ENCODE measurements around the gene GJB3. TPM values are rescaled to one million over a fixed set of nuclear protein-coding genes. Genes with fewer than 3 reads are reported as not detected.

GJB3 gene
- total and polyA plus RNA-seq, 2 donors = 0.66 to 4.5 TPM

DNA sequence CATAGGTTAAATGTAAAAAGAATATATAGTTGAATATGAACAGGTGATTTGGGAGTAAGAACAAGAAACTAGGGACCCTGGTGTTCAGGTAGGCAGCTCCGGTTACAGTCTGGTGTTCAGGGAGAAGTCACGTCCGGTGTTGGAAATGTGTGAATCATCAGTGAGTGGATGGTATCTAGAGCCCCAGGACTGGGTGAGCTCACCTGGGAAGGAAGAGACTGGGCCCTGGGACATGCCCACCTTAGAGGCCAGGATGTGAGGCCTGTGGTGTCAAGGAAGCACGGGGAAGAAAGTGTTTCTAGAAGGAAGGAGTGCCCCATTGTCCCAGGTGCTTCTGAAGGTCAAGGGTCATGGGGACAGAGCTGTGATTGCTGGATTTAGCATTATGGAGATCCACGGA, 1.5 kb upstream of the GJB3 start:
- peaks cover 0 to 2% of the 10 kb centered on the region in 2 donors for H3K4me1 ChIP-seq (ENCODE audit: control insufficient read depth in 2 of 2, insufficient read depth in 2 of 2, low read length in 2 of 2)
- DNase-seq (ENCODE audit: low read depth in 6 of 9, low spot score in 9 of 9) = no peak
- no peak overlapping the region for H3K27ac ChIP-seq (ENCODE audit: low read depth in 1 of 2, low read length in 1 of 2)
- H3K9me3 ChIP-seq (ENCODE audit: control insufficient read depth in 2 of 2, insufficient read depth in 1 of 2, low read length in 1 of 2) = no peaks in the 10 kb centered on the region
- no peak overlapping the region for H3K4me3 ChIP-seq (ENCODE audit: low read length in 2 of 2)
- no peaks in the 10 kb centered on the region for H3K36me3 ChIP-seq (ENCODE audit: control insufficient read depth in 2 of 2, insufficient read depth in 2 of 2, low read length in 1 of 2)
- H3K27me3 ChIP-seq (ENCODE audit: control insufficient read depth in 2 of 2, insufficient read depth in 1 of 2, low read length in 1 of 2) = peaks cover 15 to 53% of the 10 kb centered on the region in 2 donors
- 92% methylated on average over 5 of the region's 5 CpGs for WGBS

- Histone ChIP-seq H3K27ac (ENCODE audit: low read depth in 1 of 2, low read length in 1 of 2) (no peak overlapping the region), H3K27me3 (ENCODE audit: control insufficient read depth in 2 of 2, insufficient read depth in 1 of 2, low read length in 1 of 2) (peaks cover 15 to 57% of the 10 kb centered on the region in 2 donors)
- no peak for DNase-seq (ENCODE audit: low read depth in 6 of 9, low spot score in 9 of 9)
Observed at GRCh38 chr1:34779962-34780361, 1.1 kb upstream of the GJB3 start.

DNA sequence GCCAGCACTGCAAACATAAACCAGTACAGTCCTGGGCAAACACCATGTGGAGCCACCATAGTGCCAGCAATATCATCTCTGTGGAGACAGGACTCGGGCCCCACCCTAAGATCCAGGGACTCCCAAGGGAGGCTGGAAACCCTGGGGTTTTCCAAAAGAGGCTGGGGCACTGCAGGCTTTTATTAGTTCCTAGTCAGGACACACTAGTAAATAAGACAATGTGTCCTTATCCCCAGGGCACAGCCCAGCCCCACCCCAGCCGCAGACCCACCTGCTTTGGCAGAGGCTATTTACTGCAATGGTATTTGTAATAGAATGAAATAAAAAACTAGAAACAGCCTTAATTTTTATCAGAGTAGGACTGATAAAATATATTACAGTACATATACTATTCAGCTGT, 486 bp upstream of the GJB3 start:
- H3K4me1 ChIP-seq (ENCODE audit: control insufficient read depth in 2 of 2, insufficient read depth in 2 of 2, low read length in 2 of 2) = peaks cover 0 to 2% of the 10 kb centered on the region in 2 donors
- 89% methylated on average over 2 of the region's 2 CpGs for WGBS
- DNase-seq (ENCODE audit: low read depth in 6 of 9, low spot score in 9 of 9) = no peak
- H3K27me3 ChIP-seq (ENCODE audit: control insufficient read depth in 2 of 2, insufficient read depth in 1 of 2, low read length in 1 of 2) = peaks cover 15 to 60% of the 10 kb centered on the region in 2 donors
- H3K27ac ChIP-seq (ENCODE audit: low read depth in 1 of 2, low read length in 1 of 2) = no peak overlapping the region
- no peak overlapping the region for H3K4me3 ChIP-seq (ENCODE audit: low read length in 2 of 2)
- no peaks in the 10 kb centered on the region for H3K9me3 ChIP-seq (ENCODE audit: control insufficient read depth in 2 of 2, insufficient read depth in 1 of 2, low read length in 1 of 2)
- H3K36me3 ChIP-seq (ENCODE audit: control insufficient read depth in 2 of 2, insufficient read depth in 2 of 2, low read length in 1 of 2) = no peaks in the 10 kb centered on the region

More at GRCh38 chr1:34779962-34780361, 1.1 kb upstream of the GJB3 start:
- peaks cover 0 to 2% of the 10 kb centered on the region in 2 donors for H3K4me1 ChIP-seq (ENCODE audit: control insufficient read depth in 2 of 2, insufficient read depth in 2 of 2, low read length in 2 of 2)
- no peaks in the 10 kb centered on the region for H3K9me3 ChIP-seq (ENCODE audit: control insufficient read depth in 2 of 2, insufficient read depth in 1 of 2, low read length in 1 of 2)
- 95% methylated on average over 5 of the region's 5 CpGs for WGBS
- no peaks in the 10 kb centered on the region for H3K36me3 ChIP-seq (ENCODE audit: control insufficient read depth in 2 of 2, insufficient read depth in 2 of 2, low read length in 1 of 2)
- H3K4me3 ChIP-seq (ENCODE audit: low read length in 2 of 2) = no peak overlapping the region

GRCh38 chr1:34781844-34782391, 904 bp downstream of the GJB3 start:
- 15% methylated on average over 18 of the region's 18 CpGs for WGBS
- H3K4me3 ChIP-seq (ENCODE audit: low read length in 2 of 2) = no peak overlapping the region
- H3K27me3 ChIP-seq (ENCODE audit: control insufficient read depth in 2 of 2, insufficient read depth in 1 of 2, low read length in 1 of 2) = peaks cover 15 to 61% of the 10 kb centered on the region in 2 donors
- no peaks in the 10 kb centered on the region for H3K36me3 ChIP-seq (ENCODE audit: control insufficient read depth in 2 of 2, insufficient read depth in 2 of 2, low read length in 1 of 2)
- no peak for DNase-seq (ENCODE audit: low read depth in 6 of 9, low spot score in 9 of 9)
- peaks cover 0 to 2% of the 10 kb centered on the region in 2 donors for H3K4me1 ChIP-seq (ENCODE audit: control insufficient read depth in 2 of 2, insufficient read depth in 2 of 2, low read length in 2 of 2)
- H3K27ac ChIP-seq (ENCODE audit: low read depth in 1 of 2, low read length in 1 of 2) = no peak overlapping the region
- no peaks in the 10 kb centered on the region for H3K9me3 ChIP-seq (ENCODE audit: control insufficient read depth in 2 of 2, insufficient read depth in 1 of 2, low read length in 1 of 2)

- WGBS = 95% methylated on average over 28 of the region's 28 CpGs
- H3K4me1 ChIP-seq (ENCODE audit: control insufficient read depth in 2 of 2, insufficient read depth in 2 of 2, low read length in 2 of 2) = no peaks in the 10 kb centered on the region
- no peaks in the 10 kb centered on the region for H3K36me3 ChIP-seq (ENCODE audit: control insufficient read depth in 2 of 2, insufficient read depth in 2 of 2, low read length in 1 of 2)
- DNase-seq (ENCODE audit: low read depth in 6 of 9, low spot score in 9 of 9) = no peak
- H3K27me3 ChIP-seq (ENCODE audit: control insufficient read depth in 2 of 2, insufficient read depth in 1 of 2, low read length in 1 of 2) = peaks cover 12 to 53% of the 10 kb centered on the region in 2 donors
- no peak overlapping the region for H3K27ac ChIP-seq (ENCODE audit: low read depth in 1 of 2, low read length in 1 of 2)
- H3K9me3 ChIP-seq (ENCODE audit: control insufficient read depth in 2 of 2, insufficient read depth in 1 of 2, low read length in 1 of 2) = no peaks in the 10 kb centered on the region
- no peak overlapping the region for H3K4me3 ChIP-seq (ENCODE audit: low read length in 2 of 2)
Observed at GRCh38 chr1:34784751-34785221, 3.8 kb downstream of the GJB3 start.

GRCh38 chr1:34785231-34785874, 4.3 kb downstream of the GJB3 start:
- Histone ChIP-seq H3K36me3 (ENCODE audit: control insufficient read depth in 2 of 2, insufficient read depth in 2 of 2, low read length in 1 of 2) (no peaks in the 10 kb centered on the region), H3K27ac (ENCODE audit: low read depth in 1 of 2, low read length in 1 of 2) (no peak overlapping the region), H3K9me3 (ENCODE audit: control insufficient read depth in 2 of 2, insufficient read depth in 1 of 2, low read length in 1 of 2) (no peaks in the 10 kb centered on the region), H3K4me3 (ENCODE audit: low read length in 2 of 2) (no peak overlapping the region), H3K4me1 (ENCODE audit: control insufficient read depth in 2 of 2, insufficient read depth in 2 of 2, low read length in 2 of 2) (no peaks in the 10 kb centered on the region), H3K27me3 (ENCODE audit: control insufficient read depth in 2 of 2, insufficient read depth in 1 of 2, low read length in 1 of 2) (peaks cover 12 to 47% of the 10 kb centered on the region in 2 donors)
- WGBS = 89% methylated on average over 22 of the region's 22 CpGs
- DNase-seq (ENCODE audit: low read depth in 6 of 9, low spot score in 9 of 9) = no peak

DNA sequence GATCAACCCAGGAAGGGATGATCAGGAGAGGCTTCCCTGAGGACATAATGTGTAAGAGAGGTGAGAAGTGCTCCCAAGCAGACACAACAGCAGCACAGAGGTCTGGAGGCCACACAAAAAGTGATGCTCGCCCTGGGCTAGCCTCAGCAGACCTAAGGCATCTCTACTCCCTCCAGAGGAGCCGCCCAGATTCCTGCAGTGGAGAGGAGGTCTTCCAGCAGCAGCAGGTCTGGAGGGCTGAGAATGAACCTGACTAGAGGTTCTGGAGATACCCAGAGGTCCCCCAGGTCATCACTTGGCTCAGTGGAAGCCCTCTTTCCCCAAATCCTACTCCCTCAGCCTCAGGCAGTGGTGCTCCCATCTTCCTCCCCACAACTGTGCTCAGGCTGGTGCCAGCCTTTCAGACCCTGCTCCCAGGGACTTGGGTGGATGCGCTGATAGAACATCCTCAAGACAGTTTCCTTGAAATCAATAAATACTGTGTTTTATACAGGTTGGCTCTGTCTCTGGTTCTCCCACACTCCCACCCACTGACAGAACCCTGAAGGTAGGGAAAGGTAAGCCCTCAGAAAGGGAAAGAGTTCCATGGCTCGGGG, 5.0 kb downstream of the GJB3 start:
- H3K4me1 ChIP-seq (ENCODE audit: control insufficient read depth in 2 of 2, insufficient read depth in 2 of 2, low read length in 2 of 2) = no peaks in the 10 kb centered on the region
- no peaks in the 10 kb centered on the region for H3K9me3 ChIP-seq (ENCODE audit: control insufficient read depth in 2 of 2, insufficient read depth in 1 of 2, low read length in 1 of 2)

GRCh38 chr1:34786521-34787325, 5.7 kb downstream of the GJB3 start:
- H3K27me3 ChIP-seq (ENCODE audit: control insufficient read depth in 2 of 2, insufficient read depth in 1 of 2, low read length in 1 of 2) = peaks cover 6 to 46% of the 10 kb centered on the region in 2 donors
- 56% methylated on average over 14 of the region's 14 CpGs for WGBS
- no peak overlapping the region for H3K27ac ChIP-seq (ENCODE audit: low read depth in 1 of 2, low read length in 1 of 2)
- H3K36me3 ChIP-seq (ENCODE audit: control insufficient read depth in 2 of 2, insufficient read depth in 2 of 2, low read length in 1 of 2) = no peaks in the 10 kb centered on the region
- peak; percentile 25 to 71 (median 41) for DNase-seq (ENCODE audit: low read depth in 6 of 9, low spot score in 9 of 9)
- no peaks in the 10 kb centered on the region for H3K9me3 ChIP-seq (ENCODE audit: control insufficient read depth in 2 of 2, insufficient read depth in 1 of 2, low read length in 1 of 2)
- no peaks in the 10 kb centered on the region for H3K4me1 ChIP-seq (ENCODE audit: control insufficient read depth in 2 of 2, insufficient read depth in 2 of 2, low read length in 2 of 2)
- no peak overlapping the region for H3K4me3 ChIP-seq (ENCODE audit: low read length in 2 of 2)

More for the DNA sequence above, 5.0 kb downstream of the GJB3 start:
- Histone ChIP-seq H3K27me3 (ENCODE audit: control insufficient read depth in 2 of 2, insufficient read depth in 1 of 2, low read length in 1 of 2) (peaks cover 12 to 46% of the 10 kb centered on the region in 2 donors), H3K36me3 (ENCODE audit: control insufficient read depth in 2 of 2, insufficient read depth in 2 of 2, low read length in 1 of 2) (no peaks in the 10 kb centered on the region), H3K27ac (ENCODE audit: low read depth in 1 of 2, low read length in 1 of 2) (no peak overlapping the region), H3K4me3 (ENCODE audit: low read length in 2 of 2) (no peak overlapping the region)
- DNase-seq (ENCODE audit: low read depth in 6 of 9, low spot score in 9 of 9) = no peak
- 72% methylated on average over 4 of the region's 4 CpGs for WGBS

All from thymus (tissue), 11 donors.